Kidney (tissue), 14 donors: ENCODE results near the gene HIPK2. TPM values are rescaled to one million over a fixed set of nuclear protein-coding genes. Genes with fewer than 3 reads are reported as not detected.
A peak's percentile ranks its signal among the peaks of the same experiment; 100 is the strongest.

ENCODE experiments used
- DNase-seq, 5 donors: peaks; one replicate each; pipeline ENCODE4 v3.0.0-alpha.2; 2013 to 2020
- FAIRE-seq: peaks from 2 replicates; lab custom pipeline; 2012; peaks lifted over from hg19 to GRCh38; lab: Jason Lieb, UNC
- H3K27ac ChIP-seq, 2 donors: one replicate each; pipeline ENCODE4 v1.7.0; 2013; ENCODE audit warnings: low read depth in 2 of 2, low read length in 2 of 2, inconsistent platforms in 1 of 2
- H3K27me3 ChIP-seq: one replicate; pipeline ENCODE4 v1.7.1; 2013; ENCODE audit warnings: low read length, inconsistent platforms; ENCODE audit not compliant: control insufficient read depth, insufficient read depth
- H3K36me3 ChIP-seq, 3 donors: one replicate each; pipeline versions ENCODE4 v1.7.0 to v1.7.1; 2013; ENCODE audit warnings: low read length in 3 of 3, control low read depth in 1 of 3, inconsistent platforms in 1 of 3; ENCODE audit not compliant: insufficient read depth in 3 of 3, control insufficient read depth in 2 of 3
- H3K4me1 ChIP-seq, 3 donors: one replicate each; pipeline versions ENCODE4 v1.7.0 to v1.7.1; 2013; ENCODE audit warnings: low read length in 3 of 3, inconsistent platforms in 1 of 3, low read depth in 1 of 3; ENCODE audit not compliant: control insufficient read depth in 2 of 3, insufficient read depth in 2 of 3
- H3K4me3 ChIP-seq, 3 donors: one replicate each; pipeline versions ENCODE4 v1.7.0 to v1.8.1; 2013; ENCODE audit warnings: low read length in 3 of 3, control low read depth in 1 of 3, inconsistent platforms in 1 of 3
- H3K9ac ChIP-seq, 3 donors: one replicate each; pipeline versions ENCODE4 v1.7.0 to v1.7.1; 2013; ENCODE audit warnings: low read length in 3 of 3, control low read depth in 1 of 3, inconsistent platforms in 1 of 3
- H3K9me3 ChIP-seq, 3 donors: one replicate each; pipeline versions ENCODE4 v1.7.0 to v1.7.1; 2013; ENCODE audit warnings: low read length in 3 of 3, control low read depth in 1 of 3, inconsistent platforms in 1 of 3; ENCODE audit not compliant: control insufficient read depth in 2 of 3, insufficient read depth in 1 of 3
- CTCF ChIP-seq: IDR thresholded peaks from 3 replicates; pipeline ENCODE4 v1.5.1; 2012; ENCODE audit warnings: mild to moderate bottlenecking, moderate library complexity, borderline replicate concordance; ENCODE audit not compliant: insufficient read depth; ENCODE audit errors: extremely low read depth
- intact Hi-C: fragments of 100-400 bp; cut with DNase I; formaldehyde crosslinking; loops from one replicate; pipeline ENCODE4 v1.11.1; 2022
- polyA plus RNA-seq: library from polyadenylated mRNA; stranded (reverse); fragments of 350-450 nt; fragmentation: Illumina TruSeq; extraction: RNeasy Lipid Tissue Mini Kit (QIAGEN cat#74804); gene quantifications from one replicate; pipeline ENCODE4 v1.2.3, GENCODE V29; 2014; ENCODE audit warnings: low read depth, low replicate concordance; ENCODE audit not compliant: insufficient read depth
- total RNA-seq: library from RNA; stranded (reverse); fragmentation: NEBNext Ultra II Directional; extraction: Animal tissue kit (Norgen Biotek cat#: 25700); gene quantifications from one replicate; pipeline ENCODE4 v1.2.1, GENCODE V29; 2021
- donor health status: control.
- donor health status: control.
- donor health status: control.
- donor health status: control.
- donor health status: control.
- donor health status: DM: yes; HTN: yes; CAD: no.
- donor health status: Normal renal cell carcinoma (clear cell type).

Gene HIPK2
- total and polyA plus RNA-seq, 2 donors from 2014 or later, result 9.6 to 153 TPM

DNA sequence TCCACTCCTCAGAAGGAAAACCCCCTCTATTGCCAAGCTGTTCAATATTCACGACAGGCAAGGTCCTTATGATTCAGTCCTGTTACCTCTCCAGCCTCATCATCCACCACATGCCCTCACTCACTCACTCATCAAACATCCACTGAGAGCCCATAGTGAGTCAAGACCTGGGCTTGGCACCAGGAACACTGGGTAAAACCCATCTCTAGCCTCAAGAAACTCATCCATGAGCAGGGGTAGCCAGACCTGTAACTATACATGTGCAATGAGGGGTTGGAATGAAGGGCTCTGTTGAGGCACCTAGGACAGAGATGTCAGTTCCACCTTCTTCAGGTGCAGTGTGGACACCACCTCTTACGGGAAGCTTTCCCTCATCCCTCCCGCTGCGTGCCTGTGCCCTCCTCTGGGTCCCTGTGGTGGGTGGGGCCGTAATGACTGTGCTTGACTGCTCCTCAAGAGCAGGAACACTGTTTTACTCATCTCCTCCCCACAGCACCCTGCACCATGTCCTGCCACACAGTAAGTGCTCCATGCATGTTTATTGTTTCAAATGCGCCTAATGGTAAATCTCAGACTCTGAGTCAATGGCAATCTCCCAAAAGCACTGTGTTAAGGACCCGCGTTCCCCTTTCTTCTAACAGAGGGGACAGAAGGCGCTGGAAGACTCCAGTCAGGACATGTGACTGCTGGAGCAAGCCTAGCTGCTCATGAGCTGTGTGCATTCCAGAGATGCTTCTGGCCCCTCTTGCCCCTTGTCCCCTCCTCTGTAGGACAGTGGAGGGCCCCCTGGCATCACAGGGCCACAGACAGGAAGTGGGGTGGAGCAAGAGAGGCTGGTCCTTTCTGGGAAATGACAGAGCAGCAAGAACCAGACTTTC lies 95.4 kb downstream of the HIPK2 start:
- DNase-seq, result peak in 3 of 5 donors; percentile 53 to 76 (median 56)
- Histone ChIP-seq H3K27ac (peak overlapping the region; percentile 86 to 96), H3K27me3 (no peaks in the 10 kb centered on the region), H3K9me3 (peaks cover 0 to 5% (median 3%) of the 10 kb centered on the region in 3 donors), H3K4me1 (peaks cover 0 to 59% (median 52%) of the 10 kb centered on the region in 3 donors), H3K9ac (peak overlapping the region in 2 of 3 donors; percentile 18 to 52), H3K4me3 (no peak overlapping the region), H3K36me3 (no peaks in the 10 kb centered on the region)
- intact Hi-C loops, result no loop called here
- no peak for FAIRE-seq
- TF ChIP-seq CTCF, result no peak

- H3K27ac ChIP-seq, result peak overlapping the region; percentile 86 to 96
- no peak for FAIRE-seq
- no peaks in the 10 kb centered on the region for H3K36me3 ChIP-seq
- H3K4me1 ChIP-seq, result peaks cover 0 to 59% (median 52%) of the 10 kb centered on the region in 3 donors
- peak overlapping the region in 1 of 3 donors; percentile 52 for H3K9ac ChIP-seq
- DNase-seq, result no peak
- no peaks in the 10 kb centered on the region for H3K27me3 ChIP-seq
- peaks cover 0 to 5% (median 3%) of the 10 kb centered on the region in 3 donors for H3K9me3 ChIP-seq
- intact Hi-C loops, result no loop called here
- H3K4me3 ChIP-seq, result no peak overlapping the region
- no peak for TF ChIP-seq CTCF
Measured at GRCh38 chr7:139681812-139682135, 96.0 kb downstream of the HIPK2 start.

GRCh38 chr7:139681463-139681755 lies 96.4 kb downstream of the HIPK2 start:
- Histone ChIP-seq H3K27me3 (no peaks in the 10 kb centered on the region), H3K27ac (peak overlapping the region; percentile 86 to 96), H3K4me3 (no peak overlapping the region), H3K9me3 (peaks cover 0 to 5% (median 3%) of the 10 kb centered on the region in 3 donors), H3K4me1 (peaks cover 0 to 60% (median 52%) of the 10 kb centered on the region in 3 donors), H3K9ac (no peak overlapping the region), H3K36me3 (no peaks in the 10 kb centered on the region)
- TF ChIP-seq CTCF, result no peak
- intact Hi-C loops, result no loop called here
- no peak for DNase-seq
- FAIRE-seq, result no peak
